HepG2 (cell line): ENCODE results near the gene SSBP4. TPM values are rescaled to one million over a fixed set of nuclear protein-coding genes. Genes with fewer than 3 reads are reported as not detected.

ENCODE experiments used
- AGO1 ChIP-seq: fragments of 200-400 bp; formaldehyde crosslinking; IDR thresholded peaks from 2 replicates; pipeline ENCODE4 v1.6.1; 2017; ENCODE audit warnings: mild to moderate bottlenecking, low read depth, low read length, moderate library complexity; ENCODE audit not compliant: poor library complexity, severe bottlenecking
- AHDC1 ChIP-seq: sonication (generic); formaldehyde crosslinking; IDR thresholded peaks from 2 replicates; pipeline ENCODE4 v1.5.1; 2020; ENCODE audit warnings: mild to moderate bottlenecking, missing genetic modification reagents, borderline replicate concordance
- BRCA1 ChIP-seq: sonication (generic); formaldehyde crosslinking; IDR thresholded peaks from 2 replicates; pipeline ENCODE4 v1.4.0; 2020; ENCODE audit warnings: missing genetic modification reagents
- CENPX ChIP-seq: sonication (generic); formaldehyde crosslinking; IDR thresholded peaks from 2 replicates; pipeline ENCODE4 v1.9.0; 2021; ENCODE audit warnings: mild to moderate bottlenecking, missing genetic modification reagents, moderate library complexity
- CHD2 ChIP-seq: IDR thresholded peaks from 2 replicates; pipeline ENCODE4 v1.6.1; 2011; ENCODE audit warnings: low read depth, low read length, improper control_type of control experiment
- EEA1 ChIP-seq: sonication (generic); formaldehyde crosslinking; IDR thresholded peaks from 2 replicates; pipeline ENCODE4 v1.5.1; 2020; ENCODE audit warnings: mild to moderate bottlenecking, missing genetic modification reagents, borderline replicate concordance
- HNF1B ChIP-seq: sonication (generic); formaldehyde crosslinking; IDR thresholded peaks from 2 replicates; pipeline ENCODE4 v1.5.1; 2020; ENCODE audit warnings: mild to moderate bottlenecking, moderate library complexity, missing genetic modification reagents
- KLF6 ChIP-seq: IDR thresholded peaks from 2 replicates; pipeline ENCODE4 v1.8.0; 2016; ENCODE audit warnings: missing biosample characterization, missing genetic modification reagents
- PATZ1 ChIP-seq: sonication (generic); formaldehyde crosslinking; IDR thresholded peaks from 2 replicates; pipeline ENCODE4 v1.4.0; 2020; ENCODE audit warnings: missing genetic modification reagents
- POLR2AphosphoS2 ChIP-seq: IDR thresholded peaks from 2 replicates; pipeline ENCODE4 v1.6.1; 2011; ENCODE audit warnings: low read depth, low read length, improper control_type of control experiment
- SIN3B ChIP-seq: fragments of 150-350 bp; IDR thresholded peaks from 2 replicates; pipeline ENCODE4 v1.6.1; 2014; ENCODE audit warnings: low read length
- SIX1 ChIP-seq: sonication (generic); formaldehyde crosslinking; IDR thresholded peaks from 2 replicates; pipeline ENCODE4 v1.4.0; 2020; ENCODE audit warnings: missing genetic modification reagents, borderline replicate concordance
- SMAD9 ChIP-seq: sonication (generic); formaldehyde crosslinking; IDR thresholded peaks from 2 replicates; pipeline ENCODE4 v1.5.1; 2020; ENCODE audit warnings: mild to moderate bottlenecking, missing genetic modification reagents
- ZC3H4 ChIP-seq: sonication (generic); formaldehyde crosslinking; IDR thresholded peaks from 2 replicates; pipeline ENCODE4 v1.4.0; 2020; ENCODE audit warnings: missing genetic modification reagents, borderline replicate concordance
- ZNF275 ChIP-seq: sonication (generic); formaldehyde crosslinking; IDR thresholded peaks from 2 replicates; pipeline ENCODE4 v1.8.0; 2022; ENCODE audit warnings: missing genetic modification reagents, mild to moderate bottlenecking, inconsistent platforms, borderline replicate concordance
- ZNF296 ChIP-seq: sonication (generic); formaldehyde crosslinking; conservative IDR thresholded peaks from 2 replicates; pipeline ENCODE4 v1.5.0; 2020; ENCODE audit warnings: mild to moderate bottlenecking, missing genetic modification reagents
- ZNF431 ChIP-seq: sonication (generic); formaldehyde crosslinking; IDR thresholded peaks from 2 replicates; pipeline ENCODE4 v1.9.0; 2022; ENCODE audit warnings: missing genetic modification reagents, low read depth, mild to moderate bottlenecking, borderline replicate concordance
- polyA plus RNA-seq, 8 experiments: library from polyadenylated mRNA; depleted of rRNA in 3 of 8; stranded (reverse) in 7 of 8; unstranded in 1 of 8; fragments of >200 nt; fragmentation: Illumina TruSeq in 4 of 8; extraction: Trizol in 4 of 8; gene quantifications; 2 replicates each; pipeline versions ENCODE4 v1.2.1 to v1.2.3, GENCODE V29; 2011 to 2016; ENCODE audit warnings: low read depth in 4 of 8, missing spikeins in 1 of 8, mixed read lengths in 1 of 8; ENCODE audit not compliant: insufficient read depth in 1 of 8
- total RNA-seq, 5 experiments: library from RNA; depleted of rRNA; stranded (reverse); fragments of >200 nt; fragmentation: Illumina TruSeq; extraction: Trizol; gene quantifications; 2 replicates each; pipeline ENCODE4 v1.2.3, GENCODE V29; 2016; ENCODE audit warnings: low read depth in 1 of 5

The SSBP4 gene
- total and polyA plus RNA-seq, 2 of the 13 experiments (the other 11 are each of a cell fraction or from before 2014, with no cell fraction given), result 20.8 to 39.5 TPM

- TF ChIP-seq EEA1, result peak; percentile 86
- TF ChIP-seq PATZ1, result peak; percentile 37; the same call in 1 of the 2 replicates
- TF ChIP-seq AHDC1 (CRISPR knock-in tag), result no peak
- 0 out of 2 replicates have a peak, but pooled peaks have one; percentile 74 for TF ChIP-seq BRCA1 (CRISPR knock-in tag)
- TF ChIP-seq POLR2AphosphoS2, result no peak
- TF ChIP-seq SMAD9 (CRISPR knock-in tag), result no peak
- TF ChIP-seq SIX1 (CRISPR knock-in tag), result no peak
- TF ChIP-seq HNF1B, result peak; percentile 77
- peak; percentile 98 for TF ChIP-seq AGO1
- peak; percentile 72; the same call in 1 of the 2 replicates for TF ChIP-seq ZNF431 (CRISPR knock-in tag)
- TF ChIP-seq KLF6, result no peak; the same call in 1 of the 2 replicates
- no peak for TF ChIP-seq CHD2
- TF ChIP-seq CENPX (CRISPR knock-in tag), result no peak
- TF ChIP-seq SIN3B, result no peak
- TF ChIP-seq ZNF275 (CRISPR knock-in tag), result peak; percentile 76; the same call in 1 of the 2 replicates
- TF ChIP-seq ZNF296 (CRISPR knock-in tag), result 0 out of 2 replicates have a peak, but pooled peaks have one; percentile 61
- no peak for TF ChIP-seq ZC3H4 (CRISPR knock-in tag)
These were observed 30.9 kb upstream of the SSBP4 start (continued) for GRCh38 chr19:18388100-18388959.
